Activated CD8-positive, alpha-beta T cell treated with anti-CD3 and anti-CD28 coated beads, Interleukin-2, amount 10 ng/mL, durations not matched to agents 7 days and 5 days (primary cell): ENCODE measurements around the gene WWOX. TPM values are rescaled to one million over a fixed set of nuclear protein-coding genes. Genes with fewer than 3 reads are reported as not detected.

Experiments used
- ATAC-seq: fragments of 150-1000 bp; cut with Tn5 transposase; one replicate; pipeline ENCODE4 v1.10.0; 2021; ENCODE audit warnings: moderate library complexity
- CTCF ChIA-PET: fragments of 350-600 bp; sonication (Branson Sonifier 250); formaldehyde crosslinking; loops from one replicate; lab custom pipeline; 2021; ENCODE audit warnings: antibody characterized with exemption; lab: Charles Lee
- POLR2A ChIA-PET: fragments of 350-600 bp; sonication (Branson Sonifier 250); formaldehyde crosslinking; loops from one replicate; lab custom pipeline; 2021; ENCODE audit warnings: antibody characterized with exemption; lab: Charles Lee
- DNase-seq: peaks from one replicate; pipeline ENCODE4 v3.0.0-alpha.2; 2020
- H3K27ac Mint-ChIP-seq: one replicate; pipeline ENCODE4 v1.8.0; 2021; ENCODE audit warnings: mild to moderate bottlenecking, mixed read lengths
- H3K27me3 Mint-ChIP-seq: one replicate; pipeline ENCODE4 v1.8.0; 2021; ENCODE audit warnings: low read depth, mixed read lengths
- H3K36me3 Mint-ChIP-seq: one replicate; pipeline ENCODE4 v1.8.0; 2021; ENCODE audit warnings: low read depth, mixed read lengths
- H3K4me1 Mint-ChIP-seq: one replicate; pipeline ENCODE4 v1.8.0; 2021; ENCODE audit warnings: low read depth, mixed read lengths
- H3K4me3 Mint-ChIP-seq: one replicate; pipeline ENCODE4 v1.8.0; 2021; ENCODE audit warnings: mild to moderate bottlenecking, mixed read lengths
- H3K9me3 Mint-ChIP-seq: one replicate; pipeline ENCODE4 v1.8.0; 2022; ENCODE audit warnings: mixed read lengths; ENCODE audit not compliant: insufficient read depth
- total RNA-seq, 2 experiments: library from RNA; stranded (reverse); gene quantifications; one replicate each; pipeline ENCODE4 v1.2.3, GENCODE V29; 2021

The WWOX gene
- total RNA-seq, 2 experiments from 2014 or later = 34.4 to 34.9 TPM

- peaks cover 13% of the 10 kb centered on the region for H3K36me3 Mint-ChIP-seq
- POLR2A ChIA-PET = no interaction called here
- DNase-seq (no peak), ATAC-seq (no peak)
- no peak overlapping the region for H3K27ac Mint-ChIP-seq
- CTCF ChIA-PET = no interaction called here
- no peaks in the 10 kb centered on the region for H3K4me1 Mint-ChIP-seq
- H3K4me3 Mint-ChIP-seq = no peak overlapping the region
- peaks cover 3% of the 10 kb centered on the region for H3K9me3 Mint-ChIP-seq
- no peaks in the 10 kb centered on the region for H3K27me3 Mint-ChIP-seq
These were observed 29.5 kb downstream of the WWOX start for GRCh38 chr16:78128913-78129312.

GRCh38 chr16:78129349-78129748 lies 29.9 kb downstream of the WWOX start:
- ChIA-PET CTCF (no interaction called here), POLR2A (no interaction called here)
- H3K36me3 Mint-ChIP-seq = peaks cover 14% of the 10 kb centered on the region
- DNase-seq (no peak), ATAC-seq (no peak)
- H3K4me3 Mint-ChIP-seq = no peak overlapping the region
- peaks cover 3% of the 10 kb centered on the region for H3K9me3 Mint-ChIP-seq
- peaks cover under 1% of the 10 kb centered on the region for H3K4me1 Mint-ChIP-seq
- H3K27me3 Mint-ChIP-seq = no peaks in the 10 kb centered on the region
- no peak overlapping the region for H3K27ac Mint-ChIP-seq

GRCh38 chr16:78130083-78130608 lies 30.7 kb downstream of the WWOX start:
- POLR2A ChIA-PET = no interaction called here
- H3K4me3 Mint-ChIP-seq = no peak overlapping the region
- H3K9me3 Mint-ChIP-seq = peaks cover 3% of the 10 kb centered on the region
- no peak for ATAC-seq
- CTCF ChIA-PET = no interaction called here
- no peak for DNase-seq
- peaks cover 8% of the 10 kb centered on the region for H3K4me1 Mint-ChIP-seq
- H3K27me3 Mint-ChIP-seq = no peaks in the 10 kb centered on the region
- no peak overlapping the region for H3K27ac Mint-ChIP-seq
- H3K36me3 Mint-ChIP-seq = peaks cover 19% of the 10 kb centered on the region

- POLR2A ChIA-PET = no interaction called here
- CTCF ChIA-PET = no interaction called here
- no peaks in the 10 kb centered on the region for H3K27me3 Mint-ChIP-seq
These were observed 31.5 kb downstream of the WWOX start for GRCh38 chr16:78130950-78131349.

GRCh38 chr16:78133919-78134318 lies 34.5 kb downstream of the WWOX start:
- H3K27me3 Mint-ChIP-seq = no peaks in the 10 kb centered on the region
- no peak for ATAC-seq
- H3K27ac Mint-ChIP-seq = no peak overlapping the region
- H3K4me1 Mint-ChIP-seq = peaks cover 14% of the 10 kb centered on the region
- no peak for DNase-seq
- H3K4me3 Mint-ChIP-seq = no peak overlapping the region
- ChIA-PET CTCF (interaction anchor here (0.9 to 1.7 kb wide), 2 partner anchors 9 to 10 kb away, joined by 3 to 5 read pairs; no protein-coding TSS in a partner anchor), POLR2A (no interaction called here)
- peaks cover 22% of the 10 kb centered on the region for H3K36me3 Mint-ChIP-seq
- peaks cover 3% of the 10 kb centered on the region for H3K9me3 Mint-ChIP-seq

More at GRCh38 chr16:78130950-78131349, 31.5 kb downstream of the WWOX start:
- Mint-ChIP-seq H3K4me3 (no peak overlapping the region), H3K4me1 (peaks cover 14% of the 10 kb centered on the region), H3K27ac (no peak overlapping the region), H3K9me3 (peaks cover 3% of the 10 kb centered on the region), H3K36me3 (peaks cover 22% of the 10 kb centered on the region)
- ATAC-seq (no peak), DNase-seq (no peak)

GRCh38 chr16:78134944-78135619 lies 35.6 kb downstream of the WWOX start:
- ChIA-PET CTCF (interaction anchor here (1.2 to 1.7 kb wide), 2 partner anchors 10 to 100 kb away, joined by 3 to 5 read pairs; no protein-coding TSS in a partner anchor), POLR2A (no interaction called here)
- Mint-ChIP-seq H3K9me3 (peaks cover 6% of the 10 kb centered on the region), H3K4me1 (peaks cover 14% of the 10 kb centered on the region), H3K4me3 (no peak overlapping the region), H3K27ac (peak overlapping the region; percentile 47), H3K27me3 (no peaks in the 10 kb centered on the region), H3K36me3 (peaks cover 16% of the 10 kb centered on the region)
- peak; percentile 47 for ATAC-seq
- DNase-seq = peak; percentile 21

GRCh38 chr16:78137179-78137578 lies 37.7 kb downstream of the WWOX start:
- Mint-ChIP-seq H3K27ac (no peak overlapping the region), H3K4me1 (peaks cover 14% of the 10 kb centered on the region), H3K4me3 (no peak overlapping the region), H3K27me3 (no peaks in the 10 kb centered on the region), H3K36me3 (peaks cover 16% of the 10 kb centered on the region), H3K9me3 (peaks cover 6% of the 10 kb centered on the region)
- no peak for ATAC-seq
- ChIA-PET CTCF (no interaction called here), POLR2A (no interaction called here)
- DNase-seq = no peak

- peaks cover 14% of the 10 kb centered on the region for H3K4me1 Mint-ChIP-seq
- DNase-seq = no peak
- ChIA-PET POLR2A (no interaction called here), CTCF (no interaction called here)
- peaks cover 6% of the 10 kb centered on the region for H3K9me3 Mint-ChIP-seq
- H3K27ac Mint-ChIP-seq = no peak overlapping the region
- no peak overlapping the region for H3K4me3 Mint-ChIP-seq
- no peak for ATAC-seq
- H3K36me3 Mint-ChIP-seq = peaks cover 10% of the 10 kb centered on the region
- H3K27me3 Mint-ChIP-seq = no peaks in the 10 kb centered on the region
These were observed 38.5 kb downstream of the WWOX start for GRCh38 chr16:78137782-78138616.

GRCh38 chr16:78140818-78141466 lies 41.5 kb downstream of the WWOX start:
- Mint-ChIP-seq H3K36me3 (no peaks in the 10 kb centered on the region), H3K27ac (no peak overlapping the region), H3K4me1 (no peaks in the 10 kb centered on the region), H3K27me3 (no peaks in the 10 kb centered on the region), H3K4me3 (no peak overlapping the region), H3K9me3 (peaks cover 6% of the 10 kb centered on the region)
- DNase-seq (no peak), ATAC-seq (no peak)
- ChIA-PET POLR2A (no interaction called here), CTCF (interaction anchor here (1.3 kb wide), 1 partner anchor 13 kb away, joined by 3 read pairs; no protein-coding TSS in a partner anchor)

GRCh38 chr16:78142788-78143187 lies 43.3 kb downstream of the WWOX start:
- no peaks in the 10 kb centered on the region for H3K27me3 Mint-ChIP-seq
- ChIA-PET POLR2A (no interaction called here), CTCF (no interaction called here)
- DNase-seq (no peak), ATAC-seq (no peak)
- no peaks in the 10 kb centered on the region for H3K36me3 Mint-ChIP-seq
- H3K4me1 Mint-ChIP-seq = no peaks in the 10 kb centered on the region
- H3K27ac Mint-ChIP-seq = no peak overlapping the region
- peaks cover 6% of the 10 kb centered on the region for H3K9me3 Mint-ChIP-seq
- no peak overlapping the region for H3K4me3 Mint-ChIP-seq

GRCh38 chr16:78146807-78147206 lies 47.4 kb downstream of the WWOX start:
- no peaks in the 10 kb centered on the region for H3K36me3 Mint-ChIP-seq
- H3K4me3 Mint-ChIP-seq = no peak overlapping the region
- no peaks in the 10 kb centered on the region for H3K9me3 Mint-ChIP-seq
- ChIA-PET POLR2A (no interaction called here), CTCF (no interaction called here)
- DNase-seq (no peak), ATAC-seq (no peak)
- no peak overlapping the region for H3K27ac Mint-ChIP-seq
- H3K27me3 Mint-ChIP-seq = no peaks in the 10 kb centered on the region
- no peaks in the 10 kb centered on the region for H3K4me1 Mint-ChIP-seq
